GM19328 (cell line): ENCODE data around the gene ARMC9.
"Not testable (repeated sequence)": the region's sequence is repeated elsewhere in the genome, so short reads cannot be mapped to it uniquely, and the experiment has no call there.

Experiments
- ATAC-seq: cut with Tn5 transposase; IDR thresholded peaks from one replicate; pipeline ENCODE4 v1.9.1; 2021; ENCODE audit warnings: mild to moderate bottlenecking, moderate library complexity; ENCODE audit not compliant: unreplicated experiment

ARMC9 gene

GRCh38 chr2:231278868-231279267 lies 80.4 kb downstream of the ARMC9 start:
- ATAC-seq, result no peak

GRCh38 chr2:231280846-231281245 lies 82.4 kb downstream of the ARMC9 start:
- ATAC-seq, result no peak

GRCh38 chr2:231284296-231284695 lies 85.9 kb downstream of the ARMC9 start:
- ATAC-seq, result no peak

- no peak for ATAC-seq
Observed at GRCh38 chr2:231286964-231287363, 88.5 kb downstream of the ARMC9 start.

- ATAC-seq, result no peak
Observed at GRCh38 chr2:231287696-231288095, 89.3 kb downstream of the ARMC9 start.

GRCh38 chr2:231288590-231288989 lies 90.2 kb downstream of the ARMC9 start:
- no peak for ATAC-seq

- no peak for ATAC-seq
Observed at GRCh38 chr2:231290321-231291015, 92.0 kb downstream of the ARMC9 start.

GRCh38 chr2:231292472-231293134 lies 94.2 kb downstream of the ARMC9 start:
- ATAC-seq, result no peak

GRCh38 chr2:231293163-231293562 lies 94.7 kb downstream of the ARMC9 start:
- ATAC-seq, result no peak

- ATAC-seq, result no peak
Observed at GRCh38 chr2:231294116-231294515, 95.7 kb downstream of the ARMC9 start.

GRCh38 chr2:231294571-231295362 lies 96.3 kb downstream of the ARMC9 start:
- ATAC-seq, result no peak

- ATAC-seq, result no peak
Observed at GRCh38 chr2:231295363-231295655, 96.9 kb downstream of the ARMC9 start.

GRCh38 chr2:231296401-231296974 lies 98.1 kb downstream of the ARMC9 start:
- ATAC-seq, result no peak

GRCh38 chr2:231297108-231297908 lies 98.9 kb downstream of the ARMC9 start:
- no peak for ATAC-seq

- ATAC-seq, result no peak
Observed at GRCh38 chr2:231298091-231298490, 99.7 kb downstream of the ARMC9 start.

GRCh38 chr2:231299267-231299666 lies 100.8 kb downstream of the ARMC9 start:
- ATAC-seq, result no peak

GRCh38 chr2:231300020-231300721 lies 101.7 kb downstream of the ARMC9 start:
- no peak for ATAC-seq

- ATAC-seq, result no peak
Observed at GRCh38 chr2:231300722-231301076, 102.3 kb downstream of the ARMC9 start.

GRCh38 chr2:231304259-231304658 lies 105.8 kb downstream of the ARMC9 start:
- ATAC-seq, result not testable (repeated sequence)

- no peak for ATAC-seq
Observed at GRCh38 chr2:231305221-231305620, 106.8 kb downstream of the ARMC9 start.
